IPS-18c (cell line): Measurements from ENCODE around the gene AFDN.

Experiments used
- H3K4me3 ChIP-seq: 2 replicates; pipeline ENCODE4 v1.7.0; 2013; ENCODE audit warnings: low read depth, mild to moderate bottlenecking, low read length, moderate library complexity; ENCODE audit not compliant: insufficient read depth
- H3K9me3 ChIP-seq: one replicate; pipeline ENCODE4 v1.6.1; 2013; ENCODE audit warnings: mild to moderate bottlenecking, low read length, moderate library complexity; ENCODE audit not compliant: control insufficient read depth, insufficient read depth

Gene AFDN

GRCh38 chr6:167791780-167792478 is 34.8 kb upstream of the AFDN start:
- H3K4me3 ChIP-seq = no peak overlapping the region

DNA sequence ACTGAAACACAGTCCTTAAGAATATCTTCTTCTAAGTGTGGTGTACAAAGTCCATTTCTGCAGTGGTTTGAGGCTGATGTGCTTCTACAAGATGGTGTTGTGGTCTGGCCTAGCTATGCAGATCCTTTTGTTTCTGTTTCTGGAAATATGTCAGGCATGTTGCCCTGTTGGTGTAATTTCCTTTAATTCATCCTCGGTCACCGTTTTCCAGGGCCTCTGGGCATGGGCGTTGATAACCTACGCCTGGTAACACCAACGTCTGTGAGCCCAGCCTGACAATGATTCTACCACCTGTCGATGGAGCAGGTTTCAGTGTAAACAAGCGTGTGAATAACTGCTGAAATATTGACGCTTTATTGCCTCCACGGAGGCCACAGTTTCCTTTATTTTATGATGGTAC is 33.3 kb upstream of the AFDN start:
- Histone ChIP-seq H3K4me3 (no peak overlapping the region), H3K9me3 (no peaks in the 10 kb centered on the region)

More at GRCh38 chr6:167791780-167792478, 34.8 kb upstream of the AFDN start:
- no peaks in the 10 kb centered on the region for H3K9me3 ChIP-seq

- H3K4me3 ChIP-seq = no peak overlapping the region
- no peaks in the 10 kb centered on the region for H3K9me3 ChIP-seq
These were observed 32.3 kb upstream of the AFDN start for GRCh38 chr6:167794161-167795157.

DNA sequence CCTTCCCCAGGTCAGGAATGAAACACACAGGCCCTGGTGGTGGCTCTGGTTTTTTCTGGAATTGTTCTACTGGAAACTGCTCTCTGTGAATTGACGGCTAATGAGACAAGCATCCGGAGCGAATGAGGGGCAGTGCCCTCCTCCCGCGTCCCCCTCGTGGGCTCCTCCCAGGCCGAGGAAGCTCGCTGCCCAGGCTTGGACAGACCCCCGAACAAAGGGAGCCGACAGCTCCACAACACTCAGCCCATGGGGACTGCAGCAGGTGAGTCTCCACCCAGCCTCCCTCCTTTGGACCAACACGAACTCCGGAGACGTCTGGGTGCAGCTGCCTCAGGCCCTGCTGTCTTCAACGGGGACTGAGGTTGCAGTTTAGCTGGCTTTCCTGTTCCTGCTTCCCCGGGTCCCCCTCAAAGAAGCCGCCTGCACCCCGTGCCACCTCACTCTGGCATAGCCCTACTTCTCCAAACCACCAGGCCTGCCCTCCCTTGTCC is 31.3 kb upstream of the AFDN start:
- H3K4me3 ChIP-seq = no peak overlapping the region
- no peaks in the 10 kb centered on the region for H3K9me3 ChIP-seq

DNA sequence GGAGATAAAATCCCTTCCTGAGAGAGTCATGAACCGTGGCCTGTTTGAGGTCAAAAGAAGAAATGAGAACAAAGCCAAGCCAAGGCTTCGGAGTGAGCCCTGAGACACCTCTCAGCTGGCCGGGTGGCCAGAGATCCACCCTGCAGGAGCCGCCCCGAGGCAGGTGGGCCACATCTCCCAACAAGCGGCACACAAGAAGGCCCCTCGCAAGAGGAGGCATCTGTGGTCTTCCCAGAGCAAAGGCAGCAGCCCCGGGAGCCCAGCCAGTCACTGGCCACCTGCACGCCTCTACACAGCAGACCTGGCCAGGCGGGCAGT is 30.9 kb upstream of the AFDN start:
- Histone ChIP-seq H3K4me3 (no peak overlapping the region), H3K9me3 (no peaks in the 10 kb centered on the region)

- H3K9me3 ChIP-seq = no peaks in the 10 kb centered on the region
- no peak overlapping the region for H3K4me3 ChIP-seq
These were observed 30.3 kb upstream of the AFDN start for GRCh38 chr6:167796192-167796981.

- Histone ChIP-seq H3K9me3 (no peaks in the 10 kb centered on the region), H3K4me3 (no peak overlapping the region)
These were observed 29.7 kb upstream of the AFDN start for GRCh38 chr6:167797011-167797471.

DNA sequence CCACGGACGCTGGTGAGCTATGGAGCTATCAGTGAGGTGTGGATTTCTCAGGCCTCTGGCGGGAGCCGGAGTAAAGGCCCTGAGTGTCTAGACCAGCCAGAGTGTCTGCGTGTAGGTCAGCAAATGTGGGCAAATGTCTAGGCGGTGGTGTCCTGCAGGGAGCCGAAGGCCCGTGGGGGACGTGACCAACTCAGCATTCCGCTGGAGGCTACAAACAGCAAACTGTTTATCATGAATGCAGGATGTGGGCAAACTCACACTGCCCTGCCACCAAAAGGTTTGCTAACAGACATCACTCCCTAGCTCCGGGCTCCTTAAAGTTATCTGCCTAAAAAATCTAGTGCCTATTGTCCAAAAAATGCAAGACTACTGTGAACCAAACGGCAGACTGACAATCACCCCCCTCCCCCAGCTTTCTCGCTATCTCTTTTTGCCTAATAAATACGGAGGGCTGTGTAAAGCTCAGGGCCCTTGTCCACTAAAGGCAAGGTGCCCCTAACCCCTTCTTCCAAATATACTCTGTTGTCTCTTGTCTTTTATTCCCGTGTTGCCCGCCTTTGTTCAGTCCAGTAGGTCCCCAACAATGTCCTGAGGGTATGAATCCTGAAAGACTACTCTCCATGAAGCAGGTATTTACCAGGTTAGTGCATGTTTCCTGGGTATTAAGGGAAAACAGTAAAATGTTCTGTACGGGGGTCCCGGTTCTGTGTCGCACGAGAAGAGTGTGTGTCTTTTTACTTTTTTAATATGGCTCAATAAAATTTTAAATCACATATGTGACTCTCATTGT is 29.0 kb upstream of the AFDN start:
- Histone ChIP-seq H3K4me3 (no peak overlapping the region), H3K9me3 (no peaks in the 10 kb centered on the region)

- Histone ChIP-seq H3K4me3 (no peak overlapping the region), H3K9me3 (no peaks in the 10 kb centered on the region)
These were observed 28.3 kb upstream of the AFDN start for GRCh38 chr6:167798453-167798852.

DNA sequence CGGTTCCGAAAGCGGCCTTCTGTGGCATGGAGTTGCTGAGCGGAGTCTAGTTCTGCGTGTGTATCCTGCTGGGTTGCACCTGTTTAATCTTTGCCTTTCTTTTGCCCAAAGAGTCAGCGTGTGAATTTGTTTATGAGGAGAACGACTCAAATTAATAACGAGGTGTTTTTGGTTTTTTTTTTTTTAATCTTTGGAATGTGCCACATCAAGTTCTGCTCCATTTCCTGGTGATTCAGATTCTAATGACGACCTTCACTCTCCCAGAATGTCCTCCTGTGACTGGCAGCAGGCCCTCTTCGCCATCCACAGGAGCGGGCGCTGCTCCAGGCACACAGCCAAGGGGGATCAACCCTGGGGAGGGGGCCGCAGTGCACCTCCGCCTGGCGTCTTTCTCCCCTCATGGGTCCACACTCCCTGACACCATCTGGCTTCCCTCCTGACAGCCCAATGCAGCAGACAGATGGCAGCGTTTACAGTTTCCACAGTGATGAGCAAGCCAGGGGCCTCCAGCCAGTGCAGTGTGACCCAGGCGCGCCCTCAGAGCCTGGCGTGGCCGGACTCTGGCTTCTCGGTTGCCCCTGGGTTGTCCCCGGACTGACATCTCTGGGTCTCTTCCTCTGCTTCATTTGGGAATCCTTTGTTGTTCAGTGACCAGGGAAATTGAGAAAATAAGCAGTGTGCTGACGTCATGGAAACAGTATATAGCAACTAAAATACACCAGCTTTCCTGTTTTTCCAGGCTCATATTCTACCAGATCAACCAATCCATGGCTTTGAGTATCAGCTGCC is 27.5 kb upstream of the AFDN start:
- no peaks in the 10 kb centered on the region for H3K9me3 ChIP-seq
- H3K4me3 ChIP-seq = no peak overlapping the region

- Histone ChIP-seq H3K9me3 (no peaks in the 10 kb centered on the region), H3K4me3 (no peak overlapping the region)
These were observed 26.2 kb upstream of the AFDN start for GRCh38 chr6:167800549-167800948.

DNA sequence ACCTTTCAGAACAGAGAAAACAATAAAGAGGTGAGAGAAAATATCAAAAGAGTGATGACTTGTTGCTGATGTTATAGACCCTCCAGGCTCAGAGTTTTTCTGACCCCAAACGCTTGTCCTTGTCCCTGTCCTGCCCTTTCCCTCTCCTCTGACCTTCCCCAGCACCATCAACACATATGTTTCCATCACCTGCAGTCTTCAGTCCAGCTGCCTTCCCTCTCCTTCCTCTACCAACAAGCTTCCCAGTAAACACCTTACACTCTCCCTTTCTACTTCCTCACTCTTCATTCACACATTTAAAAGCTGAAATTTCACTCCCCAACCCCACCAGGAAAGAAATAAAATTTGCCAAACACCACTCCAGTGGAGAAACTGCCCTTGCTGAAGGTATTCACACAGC is 25.4 kb upstream of the AFDN start:
- no peak overlapping the region for H3K4me3 ChIP-seq
- H3K9me3 ChIP-seq = no peaks in the 10 kb centered on the region

DNA sequence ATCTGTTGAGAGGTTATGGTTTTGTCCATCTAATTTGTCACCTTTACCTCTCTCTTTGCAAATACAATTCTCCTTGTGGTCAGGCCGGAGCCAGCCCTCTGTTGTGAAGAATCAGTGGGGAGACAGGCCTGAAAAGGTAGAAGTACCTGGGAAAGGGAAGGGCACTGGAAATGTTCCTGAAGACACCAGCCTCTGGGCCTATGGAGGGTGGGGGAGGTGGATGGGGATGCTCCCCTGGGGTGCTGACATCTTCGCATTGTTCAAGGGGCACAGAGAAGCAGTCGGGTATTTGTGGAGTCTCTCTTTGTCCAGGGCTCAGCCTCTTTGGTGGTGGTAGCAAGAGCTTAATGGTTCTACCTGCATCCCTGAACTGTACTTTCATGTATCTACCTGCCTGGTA is 24.4 kb upstream of the AFDN start:
- Histone ChIP-seq H3K9me3 (no peaks in the 10 kb centered on the region), H3K4me3 (no peak overlapping the region)

DNA sequence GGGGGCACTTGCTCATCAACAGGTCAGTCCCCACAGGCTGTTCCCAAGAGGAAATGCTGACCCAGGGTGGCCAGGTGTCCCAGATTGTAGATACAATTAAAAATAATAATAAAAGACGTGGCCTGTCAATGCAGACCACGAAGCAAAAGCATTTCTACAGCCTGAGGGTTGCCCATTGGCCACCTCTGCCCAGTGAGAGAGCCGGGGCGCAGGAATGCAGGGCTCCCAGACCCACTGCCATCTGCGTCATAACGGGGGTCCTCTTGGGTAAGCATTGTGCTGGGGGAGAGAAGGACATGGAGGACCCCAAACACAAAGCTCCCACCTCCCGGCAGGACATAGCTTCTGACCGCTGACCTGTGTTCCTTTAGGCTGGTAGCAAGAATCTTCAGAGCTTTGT is 22.9 kb upstream of the AFDN start:
- H3K9me3 ChIP-seq = no peaks in the 10 kb centered on the region
- H3K4me3 ChIP-seq = no peak overlapping the region

DNA sequence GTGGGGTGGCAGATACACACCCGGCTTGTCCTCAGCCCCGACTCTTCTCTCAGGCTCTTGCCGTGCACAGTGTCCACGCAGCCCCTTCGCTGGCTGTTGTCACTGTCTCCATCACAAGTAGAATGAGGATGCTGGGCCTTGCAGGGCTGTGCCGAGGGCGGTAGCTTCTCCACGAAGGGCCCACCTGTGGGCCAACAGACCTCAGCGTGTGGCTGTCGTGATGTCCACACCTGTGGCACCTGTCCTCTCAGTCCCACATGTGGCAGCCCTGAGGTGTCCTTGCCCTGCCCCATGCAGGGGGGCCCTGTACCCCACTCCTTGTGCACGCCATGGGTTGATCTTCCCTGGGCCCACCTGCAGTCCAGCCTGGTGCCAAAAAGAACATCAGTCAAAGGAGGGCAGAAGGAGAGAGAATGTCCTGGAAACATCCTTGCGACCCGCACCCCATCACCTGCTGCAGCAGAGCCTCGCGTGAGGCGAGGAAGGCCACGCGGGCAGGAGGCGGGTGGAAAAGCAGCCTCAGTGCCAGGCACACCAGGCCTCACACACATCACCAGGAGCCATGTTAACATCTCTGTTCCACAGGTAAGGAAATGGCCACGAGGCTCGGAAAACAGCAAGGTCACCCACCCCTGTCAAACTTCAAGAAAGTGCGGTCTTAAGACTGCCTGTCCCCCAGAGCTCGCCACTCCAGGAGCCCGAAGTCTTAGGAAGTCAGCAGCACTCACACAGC is 22.3 kb upstream of the AFDN start:
- Histone ChIP-seq H3K4me3 (no peak overlapping the region), H3K9me3 (no peaks in the 10 kb centered on the region)
